NK-92 (cell line): ENCODE data around the gene ARHGAP26.

ENCODE experiments used
- DNase-seq: peaks from one replicate; lab custom pipeline; 2025; ENCODE audit not compliant: unreplicated experiment; lab: John Stamatoyannopoulos, UW

Gene ARHGAP26

DNA sequence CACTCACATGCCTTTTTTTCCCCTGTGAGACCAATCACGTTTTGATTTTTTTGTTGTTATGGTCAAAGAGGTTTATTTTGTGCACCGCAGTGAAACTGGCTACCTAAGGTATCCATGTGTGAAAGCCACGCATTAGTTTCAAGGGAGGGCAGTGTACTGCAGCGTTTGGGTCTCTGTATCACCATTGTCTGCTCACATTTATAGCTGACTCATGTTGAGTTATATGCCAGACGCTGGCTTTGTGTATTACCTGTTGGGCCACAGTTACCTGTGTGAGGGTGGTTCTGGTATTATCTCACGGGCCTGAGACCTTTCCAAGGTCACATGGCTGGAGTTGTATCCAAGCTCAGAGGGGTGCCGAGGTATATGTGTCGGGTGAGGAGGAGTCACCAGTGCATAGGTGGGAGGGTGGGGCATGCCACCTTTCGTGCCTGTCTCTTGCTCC is 75.8 kb downstream of the ARHGAP26 start:
- DNase-seq = no peak

DNA sequence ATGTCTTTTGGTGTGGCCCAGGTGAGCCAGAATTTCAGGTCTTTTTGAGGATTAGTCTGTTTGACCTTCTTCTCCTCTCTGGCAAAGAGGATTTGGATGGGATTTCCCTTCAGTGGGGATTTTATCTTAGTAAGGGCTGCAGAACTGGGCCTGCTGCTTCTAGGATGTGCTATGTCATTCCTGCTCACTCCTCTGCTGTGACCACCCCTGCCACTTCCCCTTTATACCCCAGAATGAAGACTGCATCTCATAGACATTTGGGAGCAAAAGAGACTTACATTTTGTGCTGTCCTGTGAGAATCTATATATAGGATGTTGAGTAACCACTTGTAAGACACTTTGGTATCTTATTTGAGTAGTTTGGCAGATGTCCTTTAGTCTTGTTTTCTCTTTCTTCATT is 76.2 kb downstream of the ARHGAP26 start:
- DNase-seq = no peak

DNA sequence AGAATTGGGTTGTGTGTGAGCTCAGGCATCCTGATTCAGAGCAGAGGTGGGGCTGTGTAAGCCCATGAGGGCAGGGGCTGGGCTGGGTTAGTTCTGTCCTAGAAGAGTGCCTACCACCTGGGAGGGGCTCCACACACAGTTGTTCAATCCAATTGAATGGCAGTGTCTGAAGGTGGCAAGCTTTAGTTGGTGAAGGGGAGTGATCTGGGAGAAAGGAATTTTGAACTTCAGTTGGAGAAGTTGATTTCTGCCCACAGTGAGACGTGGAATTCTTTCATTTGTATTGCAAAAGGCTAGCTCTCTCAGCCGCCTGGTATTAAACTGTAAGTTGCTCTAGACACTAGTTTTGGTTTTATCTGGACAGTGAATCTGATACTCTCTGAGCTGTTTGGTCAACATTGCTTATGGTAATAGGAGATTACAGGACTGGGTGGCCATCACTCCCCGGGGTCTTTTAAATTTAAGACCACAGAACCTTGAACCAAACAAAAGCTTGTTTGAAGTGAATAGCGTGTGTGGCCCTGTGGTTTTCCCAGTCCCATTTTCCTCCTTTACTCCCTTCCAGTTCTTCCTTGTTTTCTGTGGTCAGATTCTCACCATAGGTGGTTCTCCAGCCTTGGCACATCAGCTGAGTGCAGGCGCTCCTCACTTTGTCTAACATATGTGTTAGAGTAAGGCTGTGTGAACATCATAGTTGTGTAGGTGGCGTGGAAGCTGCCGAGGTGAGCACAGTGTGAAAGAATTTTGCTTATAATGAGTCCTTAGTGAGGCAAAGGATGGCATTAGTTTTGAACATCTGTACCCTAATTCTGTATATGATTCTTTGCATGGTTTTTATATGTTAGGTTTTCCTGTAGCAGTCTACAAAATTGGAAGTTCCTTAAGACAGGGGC is 78.0 kb downstream of the ARHGAP26 start:
- DNase-seq = no peak

DNA sequence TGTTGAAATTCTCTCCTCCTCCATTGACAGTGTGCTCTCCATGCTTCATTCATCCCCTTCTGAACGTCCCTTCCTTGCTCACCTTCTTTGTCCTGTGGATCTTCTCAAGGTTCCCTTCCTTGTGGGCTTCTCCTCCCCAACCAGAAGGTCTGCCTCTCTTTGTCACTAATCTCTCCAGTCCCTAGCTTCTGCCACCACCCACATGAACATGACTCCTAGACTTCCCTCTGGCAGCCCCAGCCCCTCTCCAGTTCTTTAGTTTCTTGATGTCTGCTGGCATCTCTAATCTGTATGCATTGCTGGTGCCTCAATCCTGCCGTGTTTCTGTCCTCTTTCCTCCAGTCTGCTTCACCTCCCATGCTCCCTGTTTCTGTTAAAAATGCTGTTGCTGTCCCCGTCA is 79.3 kb downstream of the ARHGAP26 start:
- no peak for DNase-seq

DNA sequence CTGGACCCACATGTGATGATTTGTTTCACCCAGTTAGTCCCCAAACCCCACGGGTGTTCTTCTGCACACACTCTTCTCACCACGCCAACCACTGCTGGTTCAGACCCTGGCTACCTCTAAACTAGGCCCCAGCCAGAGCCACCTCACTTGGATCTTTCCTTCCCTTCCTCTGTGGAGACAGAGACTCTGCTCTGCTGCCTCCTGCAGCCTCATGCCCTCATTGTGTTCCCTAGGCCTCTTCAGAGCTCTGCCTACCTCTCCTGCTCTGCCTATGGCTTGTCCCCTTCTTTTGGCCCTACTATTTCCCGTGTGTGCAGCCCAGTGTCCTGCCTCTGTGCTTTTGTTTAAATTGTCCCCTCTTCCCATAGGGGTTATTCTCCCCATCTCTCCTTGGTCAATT is 79.7 kb downstream of the ARHGAP26 start:
- no peak for DNase-seq

- no peak for DNase-seq
Measured at GRCh38 chr5:142851731-142852130, 81.6 kb downstream of the ARHGAP26 start.

- no peak for DNase-seq
Measured at GRCh38 chr5:142852416-142853198, 82.4 kb downstream of the ARHGAP26 start.

- DNase-seq = no peak
Measured at GRCh38 chr5:142853682-142854081, 83.5 kb downstream of the ARHGAP26 start.

DNA sequence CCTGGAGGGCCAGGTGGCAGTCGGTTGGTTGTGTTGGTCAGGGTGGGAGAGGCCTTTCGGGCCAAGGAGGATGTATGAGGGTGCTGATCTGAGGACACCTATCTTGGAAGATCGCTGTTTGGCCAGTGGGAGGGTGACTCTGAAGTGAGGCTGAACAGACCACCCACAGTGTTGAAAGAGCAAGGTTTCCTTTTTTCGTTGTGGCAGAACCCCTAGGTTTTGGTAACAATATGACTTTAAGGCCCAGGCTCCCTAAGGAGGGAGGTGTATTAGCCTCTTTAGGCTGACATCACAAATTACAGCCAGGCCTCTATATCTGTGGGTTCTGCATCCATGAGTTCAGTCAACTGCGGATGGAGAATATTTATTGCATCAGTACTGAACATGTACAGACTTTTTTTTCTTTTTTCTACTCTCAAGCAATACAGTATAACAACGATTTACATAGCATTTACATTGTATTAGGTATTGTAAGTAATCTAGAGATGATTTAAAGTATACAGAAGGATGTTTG is 86.1 kb downstream of the ARHGAP26 start:
- no peak for DNase-seq

DNA sequence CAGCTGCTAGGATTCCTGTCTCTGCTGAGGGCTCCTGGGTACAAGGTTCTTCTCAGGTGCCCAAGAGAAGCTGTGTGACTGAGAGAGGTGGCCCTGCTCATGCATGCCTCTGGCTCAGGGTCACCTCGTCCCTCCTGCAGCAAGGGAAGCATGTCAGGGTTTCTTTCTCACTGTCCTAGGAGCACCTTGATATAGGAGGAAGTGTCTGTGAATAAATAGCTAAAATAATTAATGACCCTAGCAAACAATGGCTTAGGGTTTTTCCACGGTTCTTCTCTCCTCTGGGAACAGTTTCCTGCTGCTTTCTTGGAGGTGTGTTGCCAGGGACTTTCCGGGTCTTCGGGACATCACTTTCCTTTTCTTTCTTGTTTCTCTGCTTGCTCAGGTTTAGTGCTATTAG is 87.2 kb downstream of the ARHGAP26 start:
- no peak for DNase-seq

- DNase-seq = no peak
Measured at GRCh38 chr5:142859037-142859436, 88.9 kb downstream of the ARHGAP26 start.

DNA sequence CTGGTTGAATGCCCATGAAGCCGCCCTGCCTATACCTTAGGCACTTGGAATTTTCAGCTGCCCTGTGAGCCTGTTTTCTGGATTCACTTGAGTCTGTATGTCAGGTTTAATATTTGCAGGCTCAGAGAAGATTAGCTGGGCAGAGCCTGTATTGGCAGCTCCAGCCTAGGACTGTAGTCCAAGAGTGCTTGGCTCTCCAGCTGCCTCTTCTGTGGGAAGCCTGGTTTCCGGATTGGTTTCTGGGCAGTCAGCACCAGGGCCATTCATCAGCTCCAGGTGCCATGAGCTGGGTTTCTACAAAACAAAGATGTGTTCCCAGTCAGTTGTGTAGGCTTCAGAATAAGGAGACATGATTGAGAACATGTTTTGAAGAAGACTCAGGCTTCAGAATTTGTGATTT is 90.1 kb downstream of the ARHGAP26 start:
- DNase-seq = no peak

- no peak for DNase-seq
Measured at GRCh38 chr5:142861011-142861410, 90.8 kb downstream of the ARHGAP26 start.

- DNase-seq = no peak
Measured at GRCh38 chr5:142862594-142862993, 92.4 kb downstream of the ARHGAP26 start.

DNA sequence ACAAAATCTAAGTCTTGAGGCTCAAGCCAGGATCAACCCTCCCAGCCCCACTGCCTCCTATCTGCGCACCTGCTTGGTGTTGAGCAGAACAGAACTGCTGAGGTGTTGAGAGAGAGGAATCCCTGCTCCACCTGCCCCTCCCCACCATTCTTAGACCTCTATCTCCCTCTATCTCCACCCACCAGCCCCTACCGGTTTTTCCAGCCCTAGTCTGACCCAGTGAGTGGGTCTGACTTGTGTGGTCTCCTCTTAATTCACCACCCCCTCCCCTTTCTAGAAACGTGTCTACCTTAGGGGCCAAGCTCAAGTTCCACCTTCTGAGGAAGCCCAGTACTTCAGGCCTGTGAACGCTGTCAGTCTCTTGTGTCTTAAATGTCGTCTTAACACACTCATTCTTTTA is 93.7 kb downstream of the ARHGAP26 start:
- no peak for DNase-seq

DNA sequence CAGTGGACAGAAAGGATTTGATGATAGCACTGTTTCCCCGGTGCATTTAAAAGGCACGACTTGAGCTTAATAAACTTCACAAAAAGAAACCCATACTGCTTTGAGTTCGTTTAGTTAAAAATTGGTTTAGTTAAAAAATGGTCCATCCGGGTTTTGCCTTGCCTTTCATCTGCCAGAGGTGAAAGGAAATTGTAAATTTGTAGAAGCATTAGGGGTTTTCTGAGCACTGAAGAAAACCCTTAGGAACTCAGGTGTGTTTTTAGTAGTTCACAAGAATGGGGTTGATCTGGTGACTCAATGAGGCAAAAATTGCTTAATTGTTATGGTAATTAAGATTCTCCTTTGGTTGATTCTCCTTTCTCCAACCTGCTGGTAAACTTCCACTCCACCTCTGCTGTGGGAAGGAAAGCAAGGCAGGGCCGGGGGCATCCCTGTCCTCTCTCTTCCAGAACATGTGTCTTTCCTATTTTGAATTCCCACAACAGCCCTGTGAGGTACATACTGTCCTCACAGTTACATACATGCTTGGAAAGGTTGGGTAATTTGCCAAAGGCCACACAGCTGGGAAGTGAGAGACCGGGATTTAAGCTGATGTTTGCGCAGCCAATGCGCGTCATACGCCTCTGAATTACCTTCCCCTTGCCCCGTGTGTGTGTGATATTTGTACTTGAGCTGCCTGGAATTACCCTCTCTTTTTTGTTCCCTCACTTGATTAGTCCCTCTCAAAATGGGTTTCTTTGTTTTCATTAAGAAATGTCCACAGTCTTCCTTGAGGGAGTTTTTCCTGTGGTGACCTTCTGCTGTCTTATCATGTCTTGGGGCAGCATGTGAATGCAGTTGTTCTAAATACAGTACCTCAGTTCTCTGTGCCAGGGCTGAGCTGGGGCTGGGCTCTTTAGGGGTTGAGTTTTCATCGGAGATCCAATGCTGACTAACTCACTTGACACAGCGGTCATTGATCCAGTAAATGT is 94.4 kb downstream of the ARHGAP26 start:
- no peak for DNase-seq

DNA sequence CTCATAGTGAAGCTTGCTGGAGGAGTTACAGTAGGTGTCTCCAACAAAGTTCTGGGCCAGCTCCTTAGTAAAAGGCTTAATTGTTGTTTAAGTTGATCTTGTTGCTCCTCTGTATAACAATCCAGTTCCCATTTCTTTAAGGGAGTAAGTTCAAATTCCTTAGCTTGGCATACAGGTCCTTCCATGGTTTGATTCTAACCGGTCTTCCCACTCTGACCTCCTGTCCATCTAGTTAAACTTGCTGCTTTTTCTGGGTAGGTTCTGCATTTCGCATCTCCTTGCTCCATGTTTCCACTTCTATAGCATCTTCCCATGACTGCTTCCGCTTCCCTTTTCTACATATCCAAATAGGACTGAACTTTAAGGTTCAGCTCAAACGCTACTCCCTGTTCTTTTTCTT is 95.5 kb downstream of the ARHGAP26 start:
- no peak for DNase-seq

DNA sequence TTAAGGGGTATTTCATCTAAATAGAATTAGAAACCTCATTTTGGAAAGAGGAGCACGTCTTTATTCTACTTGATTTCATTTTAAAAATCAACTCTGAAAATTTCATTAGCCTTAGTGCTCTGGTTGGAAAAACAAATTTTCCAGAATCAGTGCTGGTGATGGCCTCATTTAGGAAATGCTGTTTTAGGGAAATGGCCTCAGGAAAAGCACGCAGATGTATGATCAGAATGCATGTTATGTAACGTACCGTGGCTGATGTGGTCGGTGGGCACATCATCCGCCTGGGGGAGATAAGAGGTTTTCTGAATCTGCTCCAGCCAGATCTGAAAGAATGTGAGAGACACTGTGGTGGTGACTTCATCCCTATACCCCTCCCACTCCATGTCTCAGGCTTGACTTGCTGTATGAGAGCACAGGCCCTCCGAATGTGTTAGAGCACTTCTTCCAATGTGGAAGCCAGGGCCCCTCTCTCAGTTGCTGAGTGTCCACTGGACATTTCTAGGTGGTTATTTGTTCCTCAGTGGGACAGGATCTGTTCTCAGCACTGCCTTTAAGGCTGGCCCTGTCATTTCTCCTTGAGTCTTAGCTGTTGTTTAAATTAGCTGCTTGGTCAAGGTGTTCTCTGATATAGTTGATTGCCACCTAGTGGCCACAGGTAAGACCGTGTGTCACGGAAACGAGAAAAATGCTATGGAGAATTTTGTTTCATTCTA is 96.5 kb downstream of the ARHGAP26 start:
- no peak for DNase-seq

DNA sequence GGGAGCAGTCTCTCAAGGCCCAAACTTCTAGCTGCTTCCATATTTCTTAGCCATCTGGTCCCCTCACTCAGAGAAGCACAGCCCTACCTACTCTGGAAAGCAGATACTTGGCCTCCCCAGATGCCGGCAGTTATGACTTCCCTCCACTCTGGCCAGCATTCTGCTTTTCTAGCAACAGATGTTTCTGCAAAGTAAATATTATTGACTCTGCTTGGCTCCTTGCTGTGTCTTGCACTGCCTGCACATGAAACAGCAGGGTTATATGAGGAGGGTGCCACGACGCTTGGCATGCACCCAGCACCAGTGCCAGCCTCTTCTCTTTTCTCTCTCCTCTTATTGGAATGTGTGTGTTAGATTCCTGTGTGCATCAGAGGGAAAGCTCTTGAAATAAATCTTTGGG is 99.7 kb downstream of the ARHGAP26 start:
- no peak for DNase-seq
